HCT116 (cell line): ENCODE results near the gene ADAM10. TPM values are rescaled to one million over a fixed set of nuclear protein-coding genes. Genes with fewer than 3 reads are reported as not detected.
"Not testable (repeated sequence)": the region's sequence is repeated elsewhere in the genome, so short reads cannot be mapped to it uniquely, and the experiment has no call there.

Experiments
- ATAC-seq: fragments of 200-7000 bp; cut with Tn5 transposase; 2 replicates; pipeline ENCODE4 v1.9.1; 2020; ENCODE audit warnings: mild to moderate bottlenecking, moderate library complexity
- BruUV-seq: library from RNA; stranded (reverse); fragments of 400-500 nt; replicated peaks from 2 replicates; lab custom pipeline; 2021; lab: Mats Ljungman, UMichigan
- CTCF ChIA-PET: fragments of 300-600 bp; sonication (Branson Sonifier 250); formaldehyde crosslinking; loops from one replicate; lab custom pipeline; 2021; ENCODE audit warnings: antibody characterized with exemption; lab: Charles Lee
- POLR2A ChIA-PET: fragments of 300-600, 350-600 bp; sonication (Branson Sonifier 250); formaldehyde crosslinking; loops from one replicate; lab custom pipeline; 2021; ENCODE audit warnings: antibody characterized with exemption; lab: Charles Lee
- RAD21 ChIA-PET, 2 experiments: fragments of 300-600 bp; sonication (Branson Sonifier 250); formaldehyde crosslinking; loops; one replicate each; lab custom pipeline; 2023; ENCODE audit warnings: low total read pairs in 2 of 2; ENCODE audit not compliant: uncharacterized antibody in 2 of 2, unreplicated experiment in 2 of 2, low non-redundant PET in 1 of 2; lab: Charles Lee
- DNase-seq: peaks from one replicate; pipeline ENCODE4 v3.0.0-alpha.2; 2010; ENCODE audit warnings: low read depth, low spot score
- H2AFZ ChIP-seq: fragments of 200-600 bp; shearing (Covaris generic), sonication (generic); 2 replicates; pipeline ENCODE4 v1.6.1; 2017; ENCODE audit warnings: low read depth, mixed run types, mixed read lengths, antibody characterized with exemption, low read length; ENCODE audit not compliant: poor library complexity, severe bottlenecking
- H3K27ac ChIP-seq: 2 replicates; pipeline ENCODE4 v1.5.1; 2012; ENCODE audit warnings: low read depth, low read length
- H3K27me3 ChIP-seq: fragments of 200-600 bp; sonication (generic); 2 replicates; pipeline ENCODE4 v1.6.1; 2016; ENCODE audit warnings: mixed run types, low read length, mixed read lengths; ENCODE audit not compliant: insufficient read depth
- H3K36me3 ChIP-seq, 2 experiments: fragments of 200-500 bp in 1 of 2; fragments of 200-600 bp in 1 of 2; sonication (Bioruptor generic) in 1 of 2; sonication (generic) in 1 of 2; 2 replicates each; pipeline versions ENCODE4 v1.5.1 to v1.6.1; 2014 to 2016; ENCODE audit warnings: low read length in 2 of 2, inconsistent platforms in 1 of 2, mixed read lengths in 1 of 2, mixed run types in 1 of 2; ENCODE audit not compliant: insufficient read depth in 2 of 2, control insufficient read depth in 1 of 2
- H3K4me1 ChIP-seq, 2 experiments: fragments of 200-600 bp in 1 of 2; sonication (generic) in 1 of 2; 2 replicates each; pipeline versions ENCODE4 v1.5.1 to v1.6.1; 2012 to 2017; ENCODE audit warnings: low read length in 2 of 2, inconsistent platforms in 1 of 2, mild to moderate bottlenecking in 1 of 2, mixed read lengths in 1 of 2, mixed run types in 1 of 2, moderate library complexity in 1 of 2; ENCODE audit not compliant: insufficient read depth in 2 of 2, control insufficient read depth in 1 of 2
- H3K4me2 ChIP-seq: fragments of 200-600 bp; sonication (generic); 2 replicates; pipeline ENCODE4 v1.6.1; 2017; ENCODE audit warnings: mixed run types, low read length, mixed read lengths
- H3K4me3 ChIP-seq, 2 experiments: fragments of 200-600 bp in 1 of 2; sonication (generic) in 1 of 2; replicated peaks in 1 of 2; 2 replicates each; pipeline ENCODE4 v1.5.1; 2011 to 2016; ENCODE audit warnings: low read length in 2 of 2, control low read depth in 1 of 2, low read depth in 1 of 2, mild to moderate bottlenecking in 1 of 2, mixed read lengths in 1 of 2, mixed run types in 1 of 2
- H3K79me2 ChIP-seq: fragments of 200-600 bp; sonication (generic); 2 replicates; pipeline ENCODE4 v1.6.1; 2017; ENCODE audit warnings: mild to moderate bottlenecking, mixed run types, low read length, moderate library complexity, mixed read lengths; ENCODE audit not compliant: insufficient read depth
- H3K9ac ChIP-seq: fragments of 200-600 bp; sonication (generic); 2 replicates; pipeline ENCODE4 v1.6.1; 2016; ENCODE audit warnings: low read length, mixed read lengths
- H3K9me2 ChIP-seq: fragments of 200-600 bp; sonication (generic), shearing (Covaris generic); 2 replicates; pipeline ENCODE4 v1.6.1; 2017; ENCODE audit warnings: mixed run types, mild to moderate bottlenecking, moderate library complexity; ENCODE audit not compliant: insufficient read depth
- H3K9me3 ChIP-seq, 2 experiments: fragments of 200-500 bp in 1 of 2; fragments of 200-600 bp in 1 of 2; sonication (Bioruptor generic) in 1 of 2; sonication (generic) in 1 of 2; 2 replicates each; pipeline ENCODE4 v1.6.1; 2014 to 2017; ENCODE audit warnings: low read length in 2 of 2, mixed read lengths in 2 of 2, inconsistent platforms in 1 of 2, low read depth in 1 of 2, mild to moderate bottlenecking in 1 of 2, mixed run types in 1 of 2, moderate library complexity in 1 of 2; ENCODE audit not compliant: control insufficient read depth in 1 of 2, insufficient read depth in 1 of 2
- H4K20me1 ChIP-seq: fragments of 200-600 bp; sonication (generic), shearing (Covaris generic); 2 replicates; pipeline ENCODE4 v1.6.1; 2017; ENCODE audit warnings: mixed run types, mild to moderate bottlenecking, moderate library complexity; ENCODE audit not compliant: insufficient read depth
- CBX3 ChIP-seq: IDR thresholded peaks from 2 replicates; pipeline ENCODE4 v1.6.1; 2012; ENCODE audit warnings: low read depth
- ELF1 ChIP-seq: IDR thresholded peaks from 2 replicates; pipeline ENCODE4 v1.6.1; 2012; ENCODE audit warnings: low read depth, borderline replicate concordance
- EZH2 ChIP-seq: fragments of 200-600 bp; sonication (generic); IDR thresholded peaks from 2 replicates; pipeline ENCODE4 v1.6.1; 2017; ENCODE audit warnings: antibody characterized with exemption, mixed run types
- FOSL1 ChIP-seq: IDR thresholded peaks from 2 replicates; pipeline ENCODE4 v1.6.1; 2012; ENCODE audit warnings: low read depth
- POLR2AphosphoS5 ChIP-seq: IDR thresholded peaks from 2 replicates; pipeline ENCODE4 v1.6.1; 2011; ENCODE audit warnings: mild to moderate bottlenecking, low read depth, low read length, moderate library complexity
- REST ChIP-seq: IDR thresholded peaks from 2 replicates; pipeline ENCODE4 v1.6.1; 2012; ENCODE audit warnings: low read depth
- SRF ChIP-seq: IDR thresholded peaks from 2 replicates; pipeline ENCODE4 v1.6.1; 2012; ENCODE audit warnings: low read depth
- TCF7L2 ChIP-seq: IDR thresholded peaks from 2 replicates; pipeline ENCODE4 v1.7.0; 2011; ENCODE audit warnings: borderline replicate concordance, inconsistent platforms; ENCODE audit not compliant: insufficient read depth, insufficient read length; ENCODE audit errors: extremely low read depth
- YY1 ChIP-seq: IDR thresholded peaks from 2 replicates; pipeline ENCODE4 v1.6.1; 2011; ENCODE audit warnings: low read length, low read depth, moderate library complexity, mild to moderate bottlenecking; ENCODE audit not compliant: insufficient replicate concordance; ENCODE audit errors: extremely low read depth
- ZBTB33 ChIP-seq: IDR thresholded peaks from 2 replicates; pipeline ENCODE4 v1.6.1; 2011; ENCODE audit warnings: mild to moderate bottlenecking, low read length, moderate library complexity; ENCODE audit not compliant: insufficient replicate concordance; ENCODE audit errors: extremely low read depth
- ZFX ChIP-seq: fragments of 450-650 bp; IDR thresholded peaks from 2 replicates; pipeline ENCODE4 v1.6.1; 2017
- ZNF274 ChIP-seq: fragments of 200-500 bp; sonication (Bioruptor generic); IDR thresholded peaks from 2 replicates; pipeline ENCODE4 v1.6.1; 2014; ENCODE audit warnings: mild to moderate bottlenecking, low read depth, low read length, inconsistent platforms
- intact Hi-C: fragments of 100-400 bp; cut with micrococcal nuclease; formaldehyde crosslinking; loops from 2 replicates; pipeline ENCODE4 v1.10.0; 2022
- total RNA-seq: library from RNA; stranded (reverse); gene quantifications from one replicate; pipeline ENCODE4 v1.2.1, GENCODE V29; 2021; ENCODE audit not compliant: unreplicated experiment

The ADAM10 gene
- total RNA-seq, 1 experiment from 2014 or later: 158 TPM

GRCh38 chr15:58604455-58604923 is 145.0 kb downstream of the ADAM10 start:
- no peak for DNase-seq
- ChIA-PET CTCF (no interaction called here), POLR2A (no interaction called here), RAD21 (no interaction called here)
- H3K4me3 ChIP-seq: no peak overlapping the region
- no peak overlapping the region for H3K4me2 ChIP-seq
- H3K27me3 ChIP-seq: no peaks in the 10 kb centered on the region
- H3K9me3 ChIP-seq: no peaks in the 10 kb centered on the region
- H3K9ac ChIP-seq: no peak overlapping the region
- intact Hi-C loops: no loop called here
- no peaks in the 10 kb centered on the region for H3K36me3 ChIP-seq
- no peak overlapping the region for H3K27ac ChIP-seq
- no peak for TF ChIP-seq CBX3
- TF ChIP-seq ZNF274: no peak
- TF ChIP-seq ELF1: no peak
- no peak for TF ChIP-seq YY1
- no peak for TF ChIP-seq REST
- TF ChIP-seq FOSL1: no peak
- no peak for TF ChIP-seq POLR2AphosphoS5
- TF ChIP-seq SRF: no peak
- TF ChIP-seq ZFX: no peak
- TF ChIP-seq EZH2: no peak
- TF ChIP-seq TCF7L2: no peak
- no peak for TF ChIP-seq ZBTB33
- H4K20me1 ChIP-seq: no peaks in the 10 kb centered on the region
- H2AFZ ChIP-seq: no peak overlapping the region
- no peaks in the 10 kb centered on the region for H3K4me1 ChIP-seq
- H3K9me2 ChIP-seq: no peaks in the 10 kb centered on the region
- BruUV-seq: no TSS peak
- H3K79me2 ChIP-seq: no peaks in the 10 kb centered on the region
- ATAC-seq: no peak

GRCh38 chr15:58603927-58604326 is 145.6 kb downstream of the ADAM10 start:
- BruUV-seq, H3K4me1 ChIP-seq, POLR2A ChIA-PET, H3K36me3 ChIP-seq, intact Hi-C loops, H3K9me3 ChIP-seq, H4K20me1 ChIP-seq, H3K79me2 ChIP-seq, H3K4me3 ChIP-seq, H3K4me2 ChIP-seq, RAD21 ChIA-PET, H3K9ac ChIP-seq, H3K27ac ChIP-seq, H3K9me2 ChIP-seq, CTCF ChIA-PET, H2AFZ ChIP-seq, ATAC-seq, H3K27me3 ChIP-seq, DNase-seq: not testable (repeated sequence)
